HL-60 (cell line): ENCODE measurements around the gene IL17RB.

Experiments
- DNase-seq, 2 experiments: peaks; one replicate each; pipeline ENCODE4 v3.0.0-alpha.2; 2010 to 2020; ENCODE audit warnings: low read depth in 1 of 2, low spot score in 1 of 2
- H3K27ac ChIP-seq: fragments of 250-450 bp; sonication (Bioruptor Pico); replicated peaks from 2 replicates; pipeline ENCODE4 v1.5.1; 2020; ENCODE audit warnings: mild to moderate bottlenecking, moderate library complexity
- H3K27me3 ChIP-seq: fragments of 250-450 bp; sonication (Bioruptor Pico); 2 replicates; pipeline ENCODE4 v1.5.1; 2021; ENCODE audit warnings: mild to moderate bottlenecking, moderate library complexity; ENCODE audit not compliant: insufficient read depth, poor library complexity, severe bottlenecking
- H3K4me3 ChIP-seq: replicated peaks from 2 replicates; pipeline ENCODE4 v1.5.1; 2011; ENCODE audit warnings: mild to moderate bottlenecking, control low read depth, low read length; ENCODE audit not compliant: insufficient read depth
- GABPA ChIP-seq: IDR thresholded peaks from 2 replicates; pipeline ENCODE4 v1.6.1; 2012; ENCODE audit warnings: low read depth
- POLR2AphosphoS5 ChIP-seq: IDR thresholded peaks from 2 replicates; pipeline ENCODE4 v1.6.1; 2012; ENCODE audit warnings: low read depth
- SPI1 ChIP-seq: IDR thresholded peaks from 2 replicates; pipeline ENCODE4 v1.6.1; 2012; ENCODE audit warnings: low read depth, mild to moderate bottlenecking, borderline replicate concordance
- TF ChIP-seq, protein P1 (sequence below): IDR thresholded peaks from one replicate; pipeline ENCODE4 v1.5.1; 2011; ENCODE audit warnings: low read length, control low read depth, inconsistent platforms; ENCODE audit not compliant: insufficient read depth
- TF ChIP-seq, protein P2 (sequence below): IDR thresholded peaks from 2 replicates; pipeline ENCODE4 v1.6.1; 2012; ENCODE audit warnings: low read depth; ENCODE audit not compliant: insufficient replicate concordance

Gene IL17RB

DNA sequence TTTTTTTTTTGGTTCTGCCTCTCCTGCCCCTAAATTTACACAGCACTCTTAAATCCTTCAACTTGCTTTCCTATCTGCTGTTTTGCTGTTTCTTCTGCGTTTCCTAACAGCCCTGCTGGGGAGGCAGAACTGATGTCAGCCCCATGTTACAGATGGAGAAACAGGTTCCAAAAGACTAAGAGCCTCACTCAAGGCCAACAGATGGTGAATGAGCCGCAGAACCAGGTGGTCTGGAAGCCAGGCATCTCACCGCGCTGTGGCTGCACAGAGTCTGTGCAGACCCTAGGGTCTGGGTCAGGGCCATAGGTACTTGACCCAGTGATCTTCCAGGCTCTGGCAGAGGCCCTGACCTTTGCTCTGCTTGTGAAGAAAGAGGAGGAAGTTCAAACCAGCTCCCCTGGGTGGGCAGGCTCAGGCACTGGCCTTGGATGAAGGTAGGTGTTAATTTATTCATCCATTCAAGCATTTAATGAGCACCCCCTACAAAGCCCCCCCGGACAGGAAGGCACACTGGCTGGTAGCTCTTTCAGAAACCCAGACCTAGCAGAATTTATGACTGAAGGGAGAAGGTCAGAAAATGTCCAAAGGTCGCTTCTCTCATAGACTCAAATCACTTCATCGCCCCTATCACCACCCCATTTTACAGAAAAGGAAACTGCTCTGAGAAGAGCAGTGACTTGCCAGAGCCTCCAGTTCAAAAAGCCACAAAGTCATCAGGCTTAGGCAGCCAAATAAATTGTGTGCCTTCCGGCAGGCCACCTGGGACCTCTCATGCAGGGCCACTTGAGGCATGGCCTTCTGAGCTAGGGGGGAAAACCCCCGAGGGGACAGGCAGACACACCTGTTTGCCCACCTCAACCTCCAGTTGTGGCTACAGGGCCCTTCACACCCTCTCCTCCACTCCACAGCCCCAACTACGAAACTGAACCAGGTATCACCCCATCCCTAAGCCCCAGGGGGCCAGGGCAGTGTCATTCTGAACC, 2.9 kb upstream of the IL17RB start:
- Histone ChIP-seq H3K27ac (no peak overlapping the region), H3K4me3 (no peak overlapping the region), H3K27me3 (peaks cover 23% of the 10 kb centered on the region)
- DNase-seq: no peak
- TF ChIP-seq, protein P1, sequence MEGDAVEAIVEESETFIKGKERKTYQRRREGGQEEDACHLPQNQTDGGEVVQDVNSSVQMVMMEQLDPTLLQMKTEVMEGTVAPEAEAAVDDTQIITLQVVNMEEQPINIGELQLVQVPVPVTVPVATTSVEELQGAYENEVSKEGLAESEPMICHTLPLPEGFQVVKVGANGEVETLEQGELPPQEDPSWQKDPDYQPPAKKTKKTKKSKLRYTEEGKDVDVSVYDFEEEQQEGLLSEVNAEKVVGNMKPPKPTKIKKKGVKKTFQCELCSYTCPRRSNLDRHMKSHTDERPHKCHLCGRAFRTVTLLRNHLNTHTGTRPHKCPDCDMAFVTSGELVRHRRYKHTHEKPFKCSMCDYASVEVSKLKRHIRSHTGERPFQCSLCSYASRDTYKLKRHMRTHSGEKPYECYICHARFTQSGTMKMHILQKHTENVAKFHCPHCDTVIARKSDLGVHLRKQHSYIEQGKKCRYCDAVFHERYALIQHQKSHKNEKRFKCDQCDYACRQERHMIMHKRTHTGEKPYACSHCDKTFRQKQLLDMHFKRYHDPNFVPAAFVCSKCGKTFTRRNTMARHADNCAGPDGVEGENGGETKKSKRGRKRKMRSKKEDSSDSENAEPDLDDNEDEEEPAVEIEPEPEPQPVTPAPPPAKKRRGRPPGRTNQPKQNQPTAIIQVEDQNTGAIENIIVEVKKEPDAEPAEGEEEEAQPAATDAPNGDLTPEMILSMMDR: no peak
- TF ChIP-seq, protein P2, sequence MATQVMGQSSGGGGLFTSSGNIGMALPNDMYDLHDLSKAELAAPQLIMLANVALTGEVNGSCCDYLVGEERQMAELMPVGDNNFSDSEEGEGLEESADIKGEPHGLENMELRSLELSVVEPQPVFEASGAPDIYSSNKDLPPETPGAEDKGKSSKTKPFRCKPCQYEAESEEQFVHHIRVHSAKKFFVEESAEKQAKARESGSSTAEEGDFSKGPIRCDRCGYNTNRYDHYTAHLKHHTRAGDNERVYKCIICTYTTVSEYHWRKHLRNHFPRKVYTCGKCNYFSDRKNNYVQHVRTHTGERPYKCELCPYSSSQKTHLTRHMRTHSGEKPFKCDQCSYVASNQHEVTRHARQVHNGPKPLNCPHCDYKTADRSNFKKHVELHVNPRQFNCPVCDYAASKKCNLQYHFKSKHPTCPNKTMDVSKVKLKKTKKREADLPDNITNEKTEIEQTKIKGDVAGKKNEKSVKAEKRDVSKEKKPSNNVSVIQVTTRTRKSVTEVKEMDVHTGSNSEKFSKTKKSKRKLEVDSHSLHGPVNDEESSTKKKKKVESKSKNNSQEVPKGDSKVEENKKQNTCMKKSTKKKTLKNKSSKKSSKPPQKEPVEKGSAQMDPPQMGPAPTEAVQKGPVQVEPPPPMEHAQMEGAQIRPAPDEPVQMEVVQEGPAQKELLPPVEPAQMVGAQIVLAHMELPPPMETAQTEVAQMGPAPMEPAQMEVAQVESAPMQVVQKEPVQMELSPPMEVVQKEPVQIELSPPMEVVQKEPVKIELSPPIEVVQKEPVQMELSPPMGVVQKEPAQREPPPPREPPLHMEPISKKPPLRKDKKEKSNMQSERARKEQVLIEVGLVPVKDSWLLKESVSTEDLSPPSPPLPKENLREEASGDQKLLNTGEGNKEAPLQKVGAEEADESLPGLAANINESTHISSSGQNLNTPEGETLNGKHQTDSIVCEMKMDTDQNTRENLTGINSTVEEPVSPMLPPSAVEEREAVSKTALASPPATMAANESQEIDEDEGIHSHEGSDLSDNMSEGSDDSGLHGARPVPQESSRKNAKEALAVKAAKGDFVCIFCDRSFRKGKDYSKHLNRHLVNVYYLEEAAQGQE: no peak
- TF ChIP-seq SPI1 (no peak), POLR2AphosphoS5 (no peak), GABPA (no peak)

DNA sequence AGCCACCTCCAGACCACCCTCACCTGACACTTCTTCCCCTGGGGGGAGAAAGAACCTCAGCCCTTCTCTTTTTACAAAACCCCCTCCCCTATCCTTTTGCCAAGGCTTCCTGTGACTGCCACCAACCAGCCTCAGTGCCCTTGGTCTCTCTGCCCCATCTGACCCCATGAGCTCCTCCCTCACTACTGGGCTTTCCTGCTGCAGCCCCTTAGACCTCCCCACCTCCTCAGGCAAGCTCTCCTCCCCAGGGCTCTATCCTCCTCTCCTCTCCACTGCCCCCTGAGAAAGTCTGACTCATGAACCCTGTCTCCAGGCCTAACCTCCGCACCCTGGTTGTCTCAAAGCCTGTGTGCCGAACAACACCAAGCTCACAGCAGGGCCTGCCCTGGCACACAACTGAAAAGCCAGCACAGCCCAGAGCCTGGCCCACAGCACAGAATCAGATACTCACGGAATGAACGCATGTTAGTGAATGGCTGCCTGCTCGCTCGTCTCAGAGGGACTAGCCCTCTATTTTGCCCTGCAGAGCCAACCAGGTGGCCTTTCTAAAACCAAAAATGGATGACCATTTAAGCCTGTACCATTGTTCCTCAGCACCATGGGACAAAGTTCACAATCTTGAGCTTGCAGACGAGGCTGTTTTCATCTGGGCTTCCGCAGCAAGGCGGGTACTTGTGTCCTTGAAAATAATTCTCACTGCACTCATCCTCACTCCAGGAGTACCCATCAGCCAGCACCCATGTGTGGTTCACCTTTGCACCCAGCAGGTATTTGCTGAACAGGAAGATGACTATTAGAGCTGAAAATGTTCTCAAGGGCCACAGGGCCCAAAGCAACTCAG, 1.9 kb upstream of the IL17RB start:
- Histone ChIP-seq H3K27me3 (peaks cover 26% of the 10 kb centered on the region), H3K27ac (no peak overlapping the region), H3K4me3 (no peak overlapping the region)
- DNase-seq: no peak
- TF ChIP-seq, protein P1: no peak
- TF ChIP-seq SPI1 (no peak), POLR2AphosphoS5 (no peak), GABPA (no peak)
- TF ChIP-seq, protein P2: no peak

DNA sequence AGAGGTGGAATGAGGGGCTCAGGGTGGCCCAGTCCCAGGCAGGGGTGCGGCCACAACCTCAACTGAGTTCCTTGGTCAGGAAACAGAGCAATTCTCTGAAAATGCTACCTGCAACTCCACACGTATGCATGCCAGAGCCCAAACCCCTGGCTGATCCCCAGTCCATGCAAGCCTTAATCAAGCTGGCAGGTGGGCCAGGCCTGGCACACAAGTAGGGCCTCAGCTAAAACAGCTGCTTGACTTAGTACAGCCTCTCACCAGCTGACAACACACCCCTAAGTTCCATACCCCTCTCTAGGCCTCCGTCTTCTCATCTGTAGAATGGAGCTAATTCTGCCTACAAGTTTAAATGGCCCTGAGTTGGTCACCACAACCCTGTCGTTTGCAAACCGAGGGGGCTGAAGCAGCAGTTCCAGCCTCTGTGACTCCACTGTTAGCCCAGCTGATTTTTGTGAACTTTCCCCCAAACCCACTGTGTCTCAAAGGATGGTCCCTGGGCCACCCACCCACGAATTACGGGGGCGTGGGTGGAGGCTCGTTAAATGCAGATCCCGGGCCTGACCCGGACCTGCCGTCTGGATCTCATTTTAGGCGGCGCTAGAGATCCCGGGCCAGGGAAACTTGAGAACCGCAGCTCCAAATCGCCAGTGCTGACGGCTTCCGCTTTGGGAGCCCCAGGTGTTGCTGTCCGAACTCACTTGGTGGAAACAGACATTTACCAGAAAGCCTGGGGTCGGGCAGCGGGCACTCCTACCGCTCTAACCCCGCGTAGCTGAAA, 1.1 kb upstream of the IL17RB start:
- TF ChIP-seq SPI1 (no peak), POLR2AphosphoS5 (no peak), GABPA (no peak)
- TF ChIP-seq, protein P2: no peak
- TF ChIP-seq, protein P1: no peak
- Histone ChIP-seq H3K27ac (no peak overlapping the region), H3K27me3 (peaks cover 26% of the 10 kb centered on the region), H3K4me3 (peak overlapping the region; percentile 43)
- no peak for DNase-seq
